Activated T-helper 1 cell treated with Interleukin-2 at 50 U/mL for 16 hours (primary cell): ENCODE measurements around the gene UTF1.

ENCODE experiments used
- DNase-seq: peaks from one replicate; pipeline ENCODE4 v3.0.0-alpha.2; 2020; ENCODE audit warnings: low read depth

Gene UTF1

GRCh38 chr10:133230044-133230361, at the start of gene UTF1:
Gene UTF1, plus strand, starts transcription at chr10:133230217. Its CDS starts 72 bp downstream, at chr10:133230289.
- no peak for DNase-seq

GRCh38 chr10:133180965-133181639, 48.9 kb upstream of the UTF1 start:
- DNase-seq: no peak

GRCh38 chr10:133182190-133182589, 47.8 kb upstream of the UTF1 start:
- no peak for DNase-seq

GRCh38 chr10:133182791-133183645, 47.0 kb upstream of the UTF1 start:
- no peak for DNase-seq

GRCh38 chr10:133183646-133184378, 46.2 kb upstream of the UTF1 start:
- DNase-seq: no peak

GRCh38 chr10:133184591-133185244, 45.3 kb upstream of the UTF1 start:
- no peak for DNase-seq

GRCh38 chr10:133185421-133185820, 44.6 kb upstream of the UTF1 start:
- DNase-seq: no peak

GRCh38 chr10:133185916-133186315, 44.1 kb upstream of the UTF1 start:
- DNase-seq: no peak

- DNase-seq: no peak
Measured at GRCh38 chr10:133186416-133187090, 43.5 kb upstream of the UTF1 start.

GRCh38 chr10:133187091-133187905, 42.7 kb upstream of the UTF1 start:
- DNase-seq: no peak

- DNase-seq: no peak
Measured at GRCh38 chr10:133187906-133188681, 41.9 kb upstream of the UTF1 start.

- no peak for DNase-seq
Measured at GRCh38 chr10:133189256-133189655, 40.8 kb upstream of the UTF1 start.

- no peak for DNase-seq
Measured at GRCh38 chr10:133189726-133190125, 40.3 kb upstream of the UTF1 start.

- DNase-seq: no peak
Measured at GRCh38 chr10:133190225-133190624, 39.8 kb upstream of the UTF1 start.

GRCh38 chr10:133191651-133192050, 38.4 kb upstream of the UTF1 start:
- DNase-seq: no peak

GRCh38 chr10:133194151-133194550, 35.9 kb upstream of the UTF1 start:
- no peak for DNase-seq

- DNase-seq: no peak
Measured at GRCh38 chr10:133195096-133195495, 34.9 kb upstream of the UTF1 start.

- no peak for DNase-seq
Measured at GRCh38 chr10:133195611-133196010, 34.4 kb upstream of the UTF1 start.

GRCh38 chr10:133196221-133196915, 33.6 kb upstream of the UTF1 start:
- DNase-seq: no peak
